ENCODE data around the gene HEYL. TPM values are rescaled to one million over a fixed set of nuclear protein-coding genes. Genes with fewer than 3 reads are reported as not detected.
A peak's percentile ranks its signal among the peaks of the same experiment; 100 is the strongest.

Gene HEYL
- total RNA-seq, 5 donors from 2014 or later (not counting 1 experiment from before 2014, with no cell fraction given), result 0.15 to 0.25 TPM; not detected in 3

- H3K36me3 Mint-ChIP-seq, result peaks cover 40% of the 10 kb centered on the region
- H3K27ac Mint-ChIP-seq, result peak overlapping the region; percentile 52 to 55
- Histone ChIP-seq H3K4me1 (ENCODE audit: control insufficient read depth in 1 of 2, extremely low read depth in 1 of 2, insufficient read depth in 2 of 2, low read length in 2 of 2) (peaks cover 0 to 31% of the 10 kb centered on the region in 2 experiments), H3K4me3 (ENCODE audit: control insufficient read depth in 1 of 2, extremely low read depth in 1 of 2, low read length in 1 of 2) (peak overlapping the region in 1 of 2 donors; percentile 23), H3K27me3 (replicated peaks in 1 of 2; ENCODE audit: control insufficient read depth in 2 of 2, extremely low read depth in 1 of 2, insufficient read depth in 2 of 2, low read length in 1 of 2) (peaks cover 7 to 33% of the 10 kb centered on the region in 2 experiments), H3K36me3 (ENCODE audit: control insufficient read depth in 2 of 2, extremely low read depth in 1 of 2, insufficient read depth in 1 of 2, low read length in 1 of 2) (no peaks in the 10 kb centered on the region), H3K9me3 (no peaks in the 10 kb centered on the region), H3K27ac (ENCODE audit: low read length) (no peak overlapping the region)
- H3K9me3 Mint-ChIP-seq, result no peaks in the 10 kb centered on the region
- H3K4me3 Mint-ChIP-seq, result peak overlapping the region; percentile 49 to 65 (median 53)
- H3K27me3 Mint-ChIP-seq, result peaks cover 8 to 9% of the 10 kb centered on the region in 2 donors
- ChIA-PET CTCF (no interaction called here), POLR2A (interaction anchor here in 1 of 2 donors (0.7 kb wide), 1 partner anchor 8 kb away, joined by 3 read pairs; no protein-coding TSS in a partner anchor)
- peaks cover 37 to 45% (median 44%) of the 10 kb centered on the region in 3 donors for H3K4me1 Mint-ChIP-seq
- DNase-seq (peak in 34 of 35 experiments; percentile 28 to 72 (median 55)), ATAC-seq (replicated peaks in 1 of 4) (peak; percentile 72 to 77 (median 74))
- 29% methylated on average over 34 of the region's 62 CpGs for WGBS (ENCODE audit: insufficient coverage)
Measured at GRCh38 chr1:39683591-39684312, 44.3 kb upstream of the HEYL start.

- Mint-ChIP-seq H3K4me3 (peak overlapping the region in 1 of 3 donors; percentile 41), H3K36me3 (peaks cover 34% of the 10 kb centered on the region), H3K27ac (peak overlapping the region; percentile 9 to 28), H3K27me3 (peaks cover 8 to 9% of the 10 kb centered on the region in 2 donors), H3K9me3 (no peaks in the 10 kb centered on the region), H3K4me1 (peaks cover 31 to 37% (median 36%) of the 10 kb centered on the region in 3 donors)
- ChIA-PET POLR2A (interaction anchor here in 1 of 2 donors (1.2 kb wide), 1 partner anchor 9 kb away, joined by 5 read pairs; the partner anchor contains the start of gene HPCAL4), CTCF (interaction anchor here (1.2 to 1.4 kb wide), 3 partner anchors 24 to 76 kb away, joined by 3 to 5 read pairs (median 4); no protein-coding TSS in a partner anchor)
- Histone ChIP-seq H3K4me1 (ENCODE audit: control insufficient read depth in 1 of 2, extremely low read depth in 1 of 2, insufficient read depth in 2 of 2, low read length in 2 of 2) (peaks cover 0 to 31% of the 10 kb centered on the region in 2 experiments), H3K27me3 (replicated peaks in 1 of 2; ENCODE audit: control insufficient read depth in 2 of 2, extremely low read depth in 1 of 2, insufficient read depth in 2 of 2, low read length in 1 of 2) (peaks cover 5 to 18% of the 10 kb centered on the region in 2 experiments), H3K4me3 (ENCODE audit: control insufficient read depth in 1 of 2, extremely low read depth in 1 of 2, low read length in 1 of 2) (no peak overlapping the region), H3K9me3 (no peaks in the 10 kb centered on the region), H3K27ac (ENCODE audit: low read length) (no peak overlapping the region), H3K36me3 (ENCODE audit: control insufficient read depth in 2 of 2, extremely low read depth in 1 of 2, insufficient read depth in 1 of 2, low read length in 1 of 2) (no peaks in the 10 kb centered on the region)
- ATAC-seq (replicated peaks in 1 of 4) (no peak), DNase-seq (no peak)
- no CpG with 5 or more reads among the region's 1 CpG for WGBS (ENCODE audit: insufficient coverage)
Measured at GRCh38 chr1:39681999-39682398, 42.6 kb upstream of the HEYL start.

GRCh38 chr1:39681294-39681693 lies 41.9 kb upstream of the HEYL start:
- no peaks in the 10 kb centered on the region for H3K9me3 Mint-ChIP-seq
- Histone ChIP-seq H3K36me3 (ENCODE audit: control insufficient read depth in 2 of 2, extremely low read depth in 1 of 2, insufficient read depth in 1 of 2, low read length in 1 of 2) (no peaks in the 10 kb centered on the region), H3K27me3 (replicated peaks in 1 of 2; ENCODE audit: control insufficient read depth in 2 of 2, extremely low read depth in 1 of 2, insufficient read depth in 2 of 2, low read length in 1 of 2) (peaks cover 5 to 14% of the 10 kb centered on the region in 2 experiments), H3K9me3 (no peaks in the 10 kb centered on the region), H3K4me3 (ENCODE audit: control insufficient read depth in 1 of 2, extremely low read depth in 1 of 2, low read length in 1 of 2) (no peak overlapping the region), H3K4me1 (ENCODE audit: control insufficient read depth in 1 of 2, extremely low read depth in 1 of 2, insufficient read depth in 2 of 2, low read length in 2 of 2) (peaks cover 0 to 31% of the 10 kb centered on the region in 2 experiments), H3K27ac (ENCODE audit: low read length) (peak overlapping the region; percentile 48)
- DNase-seq (no peak), ATAC-seq (replicated peaks in 1 of 4) (peak in 1 of 4 experiments; percentile 29)
- H3K4me3 Mint-ChIP-seq, result peak overlapping the region; percentile 45 to 73 (median 73)
- peaks cover 7 to 8% of the 10 kb centered on the region in 2 donors for H3K27me3 Mint-ChIP-seq
- POLR2A ChIA-PET, result interaction anchor here in 1 of 2 donors (1.2 to 1.4 kb wide), 2 partner anchors 10 to 11 kb away, joined by 3 to 5 read pairs; partner anchors contain the start of gene HPCAL4
- H3K27ac Mint-ChIP-seq, result peak overlapping the region; percentile 85 to 90
- WGBS (ENCODE audit: insufficient coverage), result no CpG with 5 or more reads among the region's 3 CpGs
- H3K4me1 Mint-ChIP-seq, result peaks cover 31 to 37% (median 36%) of the 10 kb centered on the region in 3 donors
- H3K36me3 Mint-ChIP-seq, result peaks cover 32% of the 10 kb centered on the region
- CTCF ChIA-PET, result interaction anchor here (1.2 to 1.4 kb wide), 4 partner anchors 10 to 76 kb away, joined by 3 to 5 read pairs (median 4); no protein-coding TSS in a partner anchor

- H3K4me3 Mint-ChIP-seq, result peak overlapping the region; percentile 45 to 73 (median 73)
- WGBS (ENCODE audit: insufficient coverage), result 42% methylated on average over 3 of the region's 4 CpGs
- H3K27ac ChIP-seq (ENCODE audit: low read length), result peak overlapping the region; percentile 48
Measured at GRCh38 chr1:39680751-39681150, 41.3 kb upstream of the HEYL start.

GRCh38 chr1:39679821-39680220 lies 40.4 kb upstream of the HEYL start:
- no peak for ATAC-seq (replicated peaks in 1 of 4)
- POLR2A ChIA-PET, result interaction anchor here in 1 of 2 donors (1.4 kb wide), 1 partner anchor 13 kb away, joined by 3 read pairs; no protein-coding TSS in a partner anchor

More at GRCh38 chr1:39680751-39681150, 41.3 kb upstream of the HEYL start:
- POLR2A ChIA-PET, result interaction anchor here in 1 of 2 donors (0.5 to 1.4 kb wide), 3 partner anchors 10 to 39 kb away, joined by 3 to 8 read pairs (median 5); partner anchors contain the start of gene HPCAL4
- peaks cover 31 to 37% (median 36%) of the 10 kb centered on the region in 3 donors for H3K4me1 Mint-ChIP-seq
- peak overlapping the region; percentile 85 to 90 for H3K27ac Mint-ChIP-seq
- peaks cover 5 to 11% of the 10 kb centered on the region in 2 experiments for H3K27me3 ChIP-seq (replicated peaks in 1 of 2; ENCODE audit: control insufficient read depth in 2 of 2, extremely low read depth in 1 of 2, insufficient read depth in 2 of 2, low read length in 1 of 2)
- ATAC-seq (replicated peaks in 1 of 4) (peak; percentile 55 to 69 (median 58)), DNase-seq (peak in 12 of 35 experiments; percentile 14 to 45 (median 28))
- H3K4me1 ChIP-seq (ENCODE audit: control insufficient read depth in 1 of 2, extremely low read depth in 1 of 2, insufficient read depth in 2 of 2, low read length in 2 of 2), result peaks cover 0 to 31% of the 10 kb centered on the region in 2 experiments
- peaks cover 5 to 8% of the 10 kb centered on the region in 2 donors for H3K27me3 Mint-ChIP-seq
- no peaks in the 10 kb centered on the region for H3K9me3 Mint-ChIP-seq
- H3K9me3 ChIP-seq, result no peaks in the 10 kb centered on the region
- H3K4me3 ChIP-seq (ENCODE audit: control insufficient read depth in 1 of 2, extremely low read depth in 1 of 2, low read length in 1 of 2), result no peak overlapping the region
- CTCF ChIA-PET, result interaction anchor here (0.6 to 1.4 kb wide), 5 partner anchors 10 to 115 kb away, joined by 3 to 4 read pairs (median 3); no protein-coding TSS in a partner anchor
- no peaks in the 10 kb centered on the region for H3K36me3 ChIP-seq (ENCODE audit: control insufficient read depth in 2 of 2, extremely low read depth in 1 of 2, insufficient read depth in 1 of 2, low read length in 1 of 2)
- H3K36me3 Mint-ChIP-seq, result peaks cover 30% of the 10 kb centered on the region

GRCh38 chr1:39678889-39679288 lies 39.4 kb upstream of the HEYL start:
- Mint-ChIP-seq H3K27me3 (peaks cover 0 to 2% of the 10 kb centered on the region in 2 donors), H3K9me3 (no peaks in the 10 kb centered on the region), H3K4me3 (no peak overlapping the region), H3K36me3 (peaks cover 30% of the 10 kb centered on the region), H3K27ac (peak overlapping the region in 1 of 2 donors; percentile 8), H3K4me1 (peaks cover 24 to 28% (median 25%) of the 10 kb centered on the region in 3 donors)
- no peak overlapping the region for H3K27ac ChIP-seq (ENCODE audit: low read length)
- POLR2A ChIA-PET, result no interaction called here
- peaks cover 0 to 22% of the 10 kb centered on the region in 2 experiments for H3K4me1 ChIP-seq (ENCODE audit: control insufficient read depth in 1 of 2, extremely low read depth in 1 of 2, insufficient read depth in 2 of 2, low read length in 2 of 2)
- ATAC-seq (replicated peaks in 1 of 4) (no peak), DNase-seq (no peak)
- CTCF ChIA-PET, result no interaction called here
- H3K27me3 ChIP-seq (replicated peaks in 1 of 2; ENCODE audit: control insufficient read depth in 2 of 2, extremely low read depth in 1 of 2, insufficient read depth in 2 of 2, low read length in 1 of 2), result peaks cover 2 to 7% of the 10 kb centered on the region in 2 experiments
- H3K4me3 ChIP-seq (ENCODE audit: control insufficient read depth in 1 of 2, extremely low read depth in 1 of 2, low read length in 1 of 2), result no peak overlapping the region
- no peaks in the 10 kb centered on the region for H3K9me3 ChIP-seq
- WGBS (ENCODE audit: insufficient coverage), result no CpG with 5 or more reads among the region's 2 CpGs
- no peaks in the 10 kb centered on the region for H3K36me3 ChIP-seq (ENCODE audit: control insufficient read depth in 2 of 2, extremely low read depth in 1 of 2, insufficient read depth in 1 of 2, low read length in 1 of 2)

More at GRCh38 chr1:39679821-39680220, 40.4 kb upstream of the HEYL start:
- Mint-ChIP-seq H3K27me3 (peaks cover 2 to 5% of the 10 kb centered on the region in 2 donors), H3K4me1 (peaks cover 29 to 33% (median 29%) of the 10 kb centered on the region in 3 donors), H3K4me3 (no peak overlapping the region), H3K36me3 (peaks cover 30% of the 10 kb centered on the region), H3K9me3 (no peaks in the 10 kb centered on the region), H3K27ac (peak overlapping the region; percentile 85 to 90)
- H3K4me3 ChIP-seq (ENCODE audit: control insufficient read depth in 1 of 2, extremely low read depth in 1 of 2, low read length in 1 of 2), result no peak overlapping the region
- no peaks in the 10 kb centered on the region for H3K36me3 ChIP-seq (ENCODE audit: control insufficient read depth in 2 of 2, extremely low read depth in 1 of 2, insufficient read depth in 1 of 2, low read length in 1 of 2)
- H3K27me3 ChIP-seq (replicated peaks in 1 of 2; ENCODE audit: control insufficient read depth in 2 of 2, extremely low read depth in 1 of 2, insufficient read depth in 2 of 2, low read length in 1 of 2), result peaks cover 2 to 14% of the 10 kb centered on the region in 2 experiments
- peaks cover 0 to 31% of the 10 kb centered on the region in 2 experiments for H3K4me1 ChIP-seq (ENCODE audit: control insufficient read depth in 1 of 2, extremely low read depth in 1 of 2, insufficient read depth in 2 of 2, low read length in 2 of 2)
- WGBS (ENCODE audit: insufficient coverage), result no CpG with 5 or more reads among the region's 2 CpGs
- CTCF ChIA-PET, result interaction anchor here (0.6 to 1.3 kb wide), 3 partner anchors 12 to 21 kb away, joined by 3 to 4 read pairs (median 3); partner anchors contain the start of gene HPCAL4 (in 1 of the 2)
- DNase-seq, result no peak
- no peak overlapping the region for H3K27ac ChIP-seq (ENCODE audit: low read length)
- H3K9me3 ChIP-seq, result no peaks in the 10 kb centered on the region

Data from T-cell (primary cell).